Neural cell (in vitro differentiated cells): ENCODE measurements around the gene GEMIN5.

ENCODE experiments used
- EP300 ChIP-seq: fragments of 450-650 bp; conservative IDR thresholded peaks from 2 replicates; pipeline ENCODE4 v1.6.1; 2014; ENCODE audit warnings: antibody characterized with exemption, mild to moderate bottlenecking, moderate library complexity; ENCODE audit not compliant: poor library complexity, severe bottlenecking
- EZH2 ChIP-seq: fragments of 200-600, 300-800 bp; shearing (Covaris generic), sonication (generic); IDR thresholded peaks from 2 replicates; pipeline ENCODE4 v1.6.1; 2014; ENCODE audit warnings: antibody characterized with exemption, low read length, borderline replicate concordance, mild to moderate bottlenecking; ENCODE audit not compliant: insufficient read depth, poor library complexity, severe bottlenecking
- MXI1 ChIP-seq: fragments of 450-650 bp; conservative IDR thresholded peaks from 2 replicates; pipeline ENCODE4 v1.6.1; 2014; ENCODE audit warnings: antibody characterized with exemption, mild to moderate bottlenecking; ENCODE audit not compliant: poor library complexity, severe bottlenecking
- POLR2AphosphoS5 ChIP-seq: IDR thresholded peaks from 2 replicates; pipeline ENCODE4 v1.6.1; 2012
- RAD21 ChIP-seq: fragments of 450-650 bp; conservative IDR thresholded peaks from 2 replicates; pipeline ENCODE4 v1.6.1; 2014; ENCODE audit warnings: antibody characterized with exemption, mild to moderate bottlenecking, moderate library complexity
- SMC3 ChIP-seq: fragments of 450-650 bp; conservative IDR thresholded peaks from 2 replicates; pipeline ENCODE4 v1.6.1; 2014; ENCODE audit warnings: antibody characterized with exemption, mild to moderate bottlenecking, moderate library complexity; ENCODE audit not compliant: poor library complexity
- TAF1 ChIP-seq: IDR thresholded peaks from 2 replicates; pipeline ENCODE4 v1.6.1; 2012; ENCODE audit warnings: low read depth
- TF ChIP-seq, protein P1 (sequence below): fragments of 450-650 bp; IDR thresholded peaks from 2 replicates; pipeline ENCODE4 v1.5.1; 2014; ENCODE audit warnings: antibody characterized with exemption, mild to moderate bottlenecking, moderate library complexity; ENCODE audit not compliant: poor library complexity, severe bottlenecking
- TF ChIP-seq, protein P2 (sequence below): IDR thresholded peaks from 2 replicates; pipeline ENCODE4 v1.6.1; 2012; ENCODE audit warnings: borderline replicate concordance

DNA sequence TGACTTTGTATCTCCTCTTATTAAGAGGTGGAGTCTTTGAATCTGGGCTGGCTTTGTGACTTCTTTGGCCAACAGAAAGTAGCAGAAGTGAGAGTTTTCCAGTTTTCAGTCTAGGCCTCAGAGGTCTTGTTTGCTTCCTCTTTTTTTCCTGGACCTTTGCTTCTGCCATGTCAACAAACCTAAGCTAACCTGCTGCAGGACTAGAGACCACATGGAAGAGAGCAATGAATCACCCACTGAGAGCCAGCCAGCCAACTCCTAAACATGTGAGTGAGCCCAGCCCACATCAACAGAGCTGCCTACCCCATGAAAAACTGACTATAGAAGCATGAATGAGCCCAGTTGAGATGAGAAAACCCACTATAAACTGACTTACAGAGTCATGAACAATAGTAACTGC lies 32.7 kb upstream of the GEMIN5 start:
- no peak for TF ChIP-seq RAD21
- no peak for TF ChIP-seq EP300
- TF ChIP-seq, protein P1, sequence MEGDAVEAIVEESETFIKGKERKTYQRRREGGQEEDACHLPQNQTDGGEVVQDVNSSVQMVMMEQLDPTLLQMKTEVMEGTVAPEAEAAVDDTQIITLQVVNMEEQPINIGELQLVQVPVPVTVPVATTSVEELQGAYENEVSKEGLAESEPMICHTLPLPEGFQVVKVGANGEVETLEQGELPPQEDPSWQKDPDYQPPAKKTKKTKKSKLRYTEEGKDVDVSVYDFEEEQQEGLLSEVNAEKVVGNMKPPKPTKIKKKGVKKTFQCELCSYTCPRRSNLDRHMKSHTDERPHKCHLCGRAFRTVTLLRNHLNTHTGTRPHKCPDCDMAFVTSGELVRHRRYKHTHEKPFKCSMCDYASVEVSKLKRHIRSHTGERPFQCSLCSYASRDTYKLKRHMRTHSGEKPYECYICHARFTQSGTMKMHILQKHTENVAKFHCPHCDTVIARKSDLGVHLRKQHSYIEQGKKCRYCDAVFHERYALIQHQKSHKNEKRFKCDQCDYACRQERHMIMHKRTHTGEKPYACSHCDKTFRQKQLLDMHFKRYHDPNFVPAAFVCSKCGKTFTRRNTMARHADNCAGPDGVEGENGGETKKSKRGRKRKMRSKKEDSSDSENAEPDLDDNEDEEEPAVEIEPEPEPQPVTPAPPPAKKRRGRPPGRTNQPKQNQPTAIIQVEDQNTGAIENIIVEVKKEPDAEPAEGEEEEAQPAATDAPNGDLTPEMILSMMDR = no peak
- TF ChIP-seq POLR2AphosphoS5 = no peak
- no peak for TF ChIP-seq TAF1
- TF ChIP-seq EZH2 = no peak
- no peak for TF ChIP-seq MXI1
- TF ChIP-seq, protein P2, sequence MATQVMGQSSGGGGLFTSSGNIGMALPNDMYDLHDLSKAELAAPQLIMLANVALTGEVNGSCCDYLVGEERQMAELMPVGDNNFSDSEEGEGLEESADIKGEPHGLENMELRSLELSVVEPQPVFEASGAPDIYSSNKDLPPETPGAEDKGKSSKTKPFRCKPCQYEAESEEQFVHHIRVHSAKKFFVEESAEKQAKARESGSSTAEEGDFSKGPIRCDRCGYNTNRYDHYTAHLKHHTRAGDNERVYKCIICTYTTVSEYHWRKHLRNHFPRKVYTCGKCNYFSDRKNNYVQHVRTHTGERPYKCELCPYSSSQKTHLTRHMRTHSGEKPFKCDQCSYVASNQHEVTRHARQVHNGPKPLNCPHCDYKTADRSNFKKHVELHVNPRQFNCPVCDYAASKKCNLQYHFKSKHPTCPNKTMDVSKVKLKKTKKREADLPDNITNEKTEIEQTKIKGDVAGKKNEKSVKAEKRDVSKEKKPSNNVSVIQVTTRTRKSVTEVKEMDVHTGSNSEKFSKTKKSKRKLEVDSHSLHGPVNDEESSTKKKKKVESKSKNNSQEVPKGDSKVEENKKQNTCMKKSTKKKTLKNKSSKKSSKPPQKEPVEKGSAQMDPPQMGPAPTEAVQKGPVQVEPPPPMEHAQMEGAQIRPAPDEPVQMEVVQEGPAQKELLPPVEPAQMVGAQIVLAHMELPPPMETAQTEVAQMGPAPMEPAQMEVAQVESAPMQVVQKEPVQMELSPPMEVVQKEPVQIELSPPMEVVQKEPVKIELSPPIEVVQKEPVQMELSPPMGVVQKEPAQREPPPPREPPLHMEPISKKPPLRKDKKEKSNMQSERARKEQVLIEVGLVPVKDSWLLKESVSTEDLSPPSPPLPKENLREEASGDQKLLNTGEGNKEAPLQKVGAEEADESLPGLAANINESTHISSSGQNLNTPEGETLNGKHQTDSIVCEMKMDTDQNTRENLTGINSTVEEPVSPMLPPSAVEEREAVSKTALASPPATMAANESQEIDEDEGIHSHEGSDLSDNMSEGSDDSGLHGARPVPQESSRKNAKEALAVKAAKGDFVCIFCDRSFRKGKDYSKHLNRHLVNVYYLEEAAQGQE = no peak
- TF ChIP-seq SMC3 = no peak
